B cell (primary cell): Measurements from ENCODE around the gene THSD7A. TPM values are rescaled to one million over a fixed set of nuclear protein-coding genes. Genes with fewer than 3 reads are reported as not detected.

Experiments used
- ATAC-seq: fragments of 200-7000 bp; cut with Tn5 transposase; one replicate; pipeline ENCODE4 v1.10.0; 2021; ENCODE audit warnings: low read depth, mild to moderate bottlenecking, moderate number of reproducible peaks, moderate library complexity
- CTCF ChIA-PET: fragments of 350-600 bp; sonication (Branson Sonifier 250); formaldehyde crosslinking; loops from one replicate; lab custom pipeline; 2021; ENCODE audit warnings: antibody characterized with exemption, inconsistent platforms; lab: Charles Lee
- POLR2A ChIA-PET: fragments of 350-600 bp; sonication (Branson Sonifier 250); formaldehyde crosslinking; loops from one replicate; lab custom pipeline; 2021; ENCODE audit warnings: antibody characterized with exemption; lab: Charles Lee
- DNase-seq: peaks from one replicate; pipeline ENCODE4 v3.0.0; 2013
- H2AFZ ChIP-seq: 2 replicates; pipeline ENCODE4 v1.6.1; 2012; ENCODE audit warnings: mild to moderate bottlenecking, low read depth, low read length; ENCODE audit not compliant: insufficient read depth, poor library complexity, severe bottlenecking
- H3K27ac ChIP-seq, 2 donors: 1 replicate in 1 of 2; 2 replicates in 1 of 2; pipeline ENCODE4 v1.5.1; 2012 to 2013; ENCODE audit warnings: low read length in 2 of 2, mild to moderate bottlenecking in 2 of 2, moderate library complexity in 1 of 2
- H3K27me3 ChIP-seq, 4 experiments: fragments of 200-600 bp in 1 of 4; sonication (generic) in 1 of 4; replicated peaks in 1 of 4; 1 replicate in 2 of 4; 2 replicates in 2 of 4; pipeline versions ENCODE4 v1.6.1 to v1.7.0; 2013 to 2016; ENCODE audit warnings: low read length in 3 of 4, mild to moderate bottlenecking in 2 of 4, mixed read lengths in 1 of 4, moderate library complexity in 1 of 4; ENCODE audit not compliant: insufficient read depth in 4 of 4, control insufficient read depth in 3 of 4; ENCODE audit errors: control extremely low read depth in 1 of 4
- H3K36me3 ChIP-seq, 2 experiments: replicated peaks in 1 of 2; 1 replicate in 1 of 2; 2 replicates in 1 of 2; pipeline versions ENCODE4 v1.6.1 to v1.7.1; 2013; ENCODE audit warnings: low read length in 1 of 2; ENCODE audit not compliant: insufficient read depth in 2 of 2, control insufficient read depth in 1 of 2; ENCODE audit errors: control extremely low read depth in 1 of 2, extremely low read depth in 1 of 2
- H3K4me1 ChIP-seq, 2 donors: fragments of 200-600 bp in 1 of 2; sonication (generic) in 1 of 2; 1 replicate in 1 of 2; 2 replicates in 1 of 2; pipeline versions ENCODE4 v1.5.1 to v1.6.1; 2013 to 2017; ENCODE audit warnings: low read length in 2 of 2; ENCODE audit not compliant: control insufficient read depth in 2 of 2, insufficient read depth in 2 of 2
- H3K4me2 ChIP-seq: replicated peaks from 2 replicates; pipeline ENCODE3; 2012; ENCODE audit warnings: mild to moderate bottlenecking, low read depth, low read length; ENCODE audit not compliant: poor library complexity, severe bottlenecking
- H3K4me3 ChIP-seq, 5 experiments: fragments of 200-600 bp in 1 of 5; sonication (generic) in 1 of 5; 1 replicate in 3 of 5; 2 replicates in 2 of 5; pipeline versions ENCODE4 v1.5.1 to v1.7.0; 2011 to 2016; ENCODE audit warnings: low read length in 4 of 5, mild to moderate bottlenecking in 4 of 5, low read depth in 2 of 5, control low read depth in 1 of 5, moderate library complexity in 1 of 5; ENCODE audit not compliant: insufficient read depth in 1 of 5; ENCODE audit errors: control extremely low read depth in 1 of 5, extremely low read depth in 1 of 5
- H3K79me2 ChIP-seq: fragments of 200-600 bp; sonication (generic); one replicate; pipeline ENCODE4 v1.6.0; 2016; ENCODE audit warnings: low read length; ENCODE audit not compliant: control insufficient read depth, insufficient read depth
- H3K9ac ChIP-seq: fragments of 200-600 bp; sonication (generic); 2 replicates; pipeline ENCODE4 v1.6.1; 2017; ENCODE audit warnings: mild to moderate bottlenecking, low read length, moderate library complexity
- H3K9me3 ChIP-seq, 3 donors: one replicate each; pipeline versions ENCODE4 v1.6.1 to v1.7.1; 2013; ENCODE audit warnings: low read length in 2 of 3; ENCODE audit not compliant: control insufficient read depth in 2 of 3, insufficient read depth in 1 of 3; ENCODE audit errors: control extremely low read depth in 1 of 3
- H4K20me1 ChIP-seq: 2 replicates; pipeline ENCODE4 v1.6.0; 2012; ENCODE audit warnings: mild to moderate bottlenecking, low read length; ENCODE audit not compliant: insufficient read depth, control insufficient read depth, poor library complexity, severe bottlenecking
- H3K27ac Mint-ChIP-seq: one replicate; pipeline ENCODE4 v1.8.0; 2021; ENCODE audit warnings: mixed read lengths
- H3K27me3 Mint-ChIP-seq: one replicate; pipeline ENCODE4 v1.8.0; 2021; ENCODE audit warnings: mixed read lengths
- H3K4me1 Mint-ChIP-seq: one replicate; pipeline ENCODE4 v1.8.0; 2021; ENCODE audit warnings: mixed read lengths
- H3K4me3 Mint-ChIP-seq: one replicate; pipeline ENCODE4 v1.8.0; 2021; ENCODE audit warnings: mixed read lengths
- H3K9me3 Mint-ChIP-seq: one replicate; pipeline ENCODE4 v1.8.0; 2022; ENCODE audit warnings: mixed read lengths; ENCODE audit not compliant: insufficient read depth
- EZH2 ChIP-seq: IDR thresholded peaks from 2 replicates; pipeline ENCODE4 v1.6.1; 2012; ENCODE audit warnings: borderline replicate concordance, low read depth, mild to moderate bottlenecking, moderate library complexity, low read length; ENCODE audit not compliant: insufficient read depth, poor library complexity, severe bottlenecking
- WGBS: methylation state at CpG from one replicate; pipeline ENCODE4 v1.1.5; 2013; ENCODE audit warnings: missing lambda C conversion rate; ENCODE audit not compliant: insufficient coverage; 5-methylcytosine and 5-hydroxymethylcytosine counted together
- intact Hi-C: fragments of 100-400 bp; cut with micrococcal nuclease; formaldehyde crosslinking; loops from one replicate; pipeline ENCODE4 v1.10.0; 2022
- polyA plus RNA-seq: library from polyadenylated mRNA; depleted of rRNA; stranded (reverse); fragments of >200 nt; gene quantifications from 2 replicates; pipeline ENCODE4 v1.2.3, GENCODE V29; 2012
- total RNA-seq, 2 donors: library from RNA; stranded (reverse); fragments of 120-200 nt in 1 of 2; gene quantifications; 1 replicate in 1 of 2; 2 replicates in 1 of 2; pipeline versions ENCODE4 v1.2.3 to v1.2.4, GENCODE V29; 2013 to 2022
- TF ChIP-seq, protein P1 (sequence below): fragments of 200-600 bp; IDR thresholded peaks from one replicate; pipeline ENCODE4 v1.8.0; 2022; ENCODE audit warnings: antibody characterized with exemption, mild to moderate bottlenecking

Gene THSD7A
- total and polyA plus RNA-seq, 2 donors (not counting 1 experiment from before 2014, with no cell fraction given) = not detected

DNA sequence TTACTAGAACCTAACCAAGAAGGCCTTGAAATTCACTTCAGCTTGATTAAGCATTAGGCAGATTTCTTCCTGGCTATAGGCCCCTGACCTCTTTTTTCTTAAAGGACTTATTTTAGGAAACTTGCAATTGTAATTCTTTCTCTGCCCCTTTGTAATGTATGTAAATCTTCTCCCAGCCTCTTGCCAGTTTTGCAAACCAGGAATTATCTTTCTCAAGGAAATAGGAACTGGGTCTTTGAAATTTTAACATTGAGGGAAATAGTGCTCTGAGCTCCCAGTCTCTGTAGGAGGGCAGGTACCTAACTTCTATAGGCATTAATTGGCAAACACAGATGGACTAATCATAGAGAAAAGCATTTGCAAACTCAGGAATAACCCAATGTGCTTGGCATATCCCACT, 342.7 kb downstream of the THSD7A start:
- TF ChIP-seq EZH2 = no peak
- TF ChIP-seq, protein P1, sequence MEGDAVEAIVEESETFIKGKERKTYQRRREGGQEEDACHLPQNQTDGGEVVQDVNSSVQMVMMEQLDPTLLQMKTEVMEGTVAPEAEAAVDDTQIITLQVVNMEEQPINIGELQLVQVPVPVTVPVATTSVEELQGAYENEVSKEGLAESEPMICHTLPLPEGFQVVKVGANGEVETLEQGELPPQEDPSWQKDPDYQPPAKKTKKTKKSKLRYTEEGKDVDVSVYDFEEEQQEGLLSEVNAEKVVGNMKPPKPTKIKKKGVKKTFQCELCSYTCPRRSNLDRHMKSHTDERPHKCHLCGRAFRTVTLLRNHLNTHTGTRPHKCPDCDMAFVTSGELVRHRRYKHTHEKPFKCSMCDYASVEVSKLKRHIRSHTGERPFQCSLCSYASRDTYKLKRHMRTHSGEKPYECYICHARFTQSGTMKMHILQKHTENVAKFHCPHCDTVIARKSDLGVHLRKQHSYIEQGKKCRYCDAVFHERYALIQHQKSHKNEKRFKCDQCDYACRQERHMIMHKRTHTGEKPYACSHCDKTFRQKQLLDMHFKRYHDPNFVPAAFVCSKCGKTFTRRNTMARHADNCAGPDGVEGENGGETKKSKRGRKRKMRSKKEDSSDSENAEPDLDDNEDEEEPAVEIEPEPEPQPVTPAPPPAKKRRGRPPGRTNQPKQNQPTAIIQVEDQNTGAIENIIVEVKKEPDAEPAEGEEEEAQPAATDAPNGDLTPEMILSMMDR = no peak
- Histone ChIP-seq H2AFZ (no peak overlapping the region), H3K27ac (no peak overlapping the region), H4K20me1 (no peaks in the 10 kb centered on the region), H3K9me3 (no peaks in the 10 kb centered on the region), H3K4me2 (no peak overlapping the region), H3K9ac (no peak overlapping the region), H3K4me1 (no peaks in the 10 kb centered on the region), H3K27me3 (no peaks in the 10 kb centered on the region), H3K79me2 (no peaks in the 10 kb centered on the region), H3K4me3 (no peak overlapping the region), H3K36me3 (no peaks in the 10 kb centered on the region)
- ATAC-seq = no peak
- ChIA-PET CTCF (no interaction called here), POLR2A (no interaction called here)
- DNase-seq = no peak
- H3K9me3 Mint-ChIP-seq = no peaks in the 10 kb centered on the region
- no peak overlapping the region for H3K4me3 Mint-ChIP-seq
- no peak overlapping the region for H3K27ac Mint-ChIP-seq
- no peaks in the 10 kb centered on the region for H3K27me3 Mint-ChIP-seq
- no peaks in the 10 kb centered on the region for H3K4me1 Mint-ChIP-seq
- intact Hi-C loops = no loop called here

DNA sequence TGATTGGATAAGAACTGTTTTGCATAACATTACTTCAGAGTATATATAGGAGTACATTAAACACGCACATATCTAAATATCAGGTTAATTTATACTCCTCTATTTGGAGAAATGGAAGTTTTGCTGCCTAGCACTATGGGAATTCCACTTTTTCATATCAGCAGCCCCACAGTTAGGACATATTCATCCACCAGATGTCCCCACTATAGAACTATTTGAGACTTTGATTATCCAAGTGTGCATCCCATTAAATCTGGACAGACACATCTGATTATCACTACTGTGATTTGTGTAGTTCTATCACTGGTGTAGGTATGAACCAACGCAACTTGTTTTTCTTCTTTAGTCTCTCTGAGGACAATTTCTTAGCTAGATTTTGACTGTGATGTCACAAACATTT, 345.7 kb downstream of the THSD7A start:
- Histone ChIP-seq H3K4me2 (no peak overlapping the region), H4K20me1 (no peaks in the 10 kb centered on the region), H3K27me3 (no peaks in the 10 kb centered on the region), H3K79me2 (no peaks in the 10 kb centered on the region), H3K36me3 (no peaks in the 10 kb centered on the region), H3K9ac (no peak overlapping the region), H2AFZ (no peak overlapping the region), H3K9me3 (no peaks in the 10 kb centered on the region), H3K4me3 (no peak overlapping the region), H3K4me1 (no peaks in the 10 kb centered on the region), H3K27ac (no peak overlapping the region)
- H3K4me1 Mint-ChIP-seq = no peaks in the 10 kb centered on the region
- ChIA-PET POLR2A (no interaction called here), CTCF (no interaction called here)
- DNase-seq (no peak), ATAC-seq (no peak)
- intact Hi-C loops = no loop called here
- TF ChIP-seq, protein P1 = no peak
- no peak for TF ChIP-seq EZH2
- H3K4me3 Mint-ChIP-seq = no peak overlapping the region
- H3K27me3 Mint-ChIP-seq = no peaks in the 10 kb centered on the region
- WGBS = no CpG with 5 or more reads among the region's 2 CpGs
- H3K27ac Mint-ChIP-seq = no peak overlapping the region
- no peaks in the 10 kb centered on the region for H3K9me3 Mint-ChIP-seq
